Parathyroid adenoma (tissue), 2 donors: ENCODE data around the gene LRRC37A3.
"Not testable (repeated sequence)": the region's sequence is repeated elsewhere in the genome, so short reads cannot be mapped to it uniquely, and the experiment has no call there.

Experiments
- H2AFZ ChIP-seq: fragments of 300-600 bp; sonication (generic); one replicate; pipeline ENCODE4 v1.7.0; 2017; ENCODE audit warnings: antibody characterized with exemption, mild to moderate bottlenecking
- H3K27ac ChIP-seq: fragments of 300-600 bp; sonication (generic); one replicate; pipeline ENCODE4 v1.7.0; 2017
- H3K27me3 ChIP-seq: fragments of 300-600 bp; sonication (generic); one replicate; pipeline ENCODE4 v1.7.0; 2017; ENCODE audit warnings: low read length; ENCODE audit not compliant: control insufficient read depth, insufficient read depth
- H3K36me3 ChIP-seq: fragments of 300-600 bp; sonication (generic); one replicate; pipeline ENCODE4 v1.7.0; 2017; ENCODE audit warnings: low read length; ENCODE audit not compliant: control insufficient read depth, insufficient read depth
- H3K4me1 ChIP-seq: fragments of 300-600 bp; sonication (generic); one replicate; pipeline ENCODE4 v1.7.0; 2017; ENCODE audit warnings: control low read depth
- H3K4me2 ChIP-seq: fragments of 300-600 bp; sonication (generic); one replicate; pipeline ENCODE4 v1.7.0; 2017; ENCODE audit warnings: low read length
- H3K4me3 ChIP-seq: fragments of 300-600 bp; sonication (generic); one replicate; pipeline ENCODE4 v1.7.0; 2017; ENCODE audit warnings: low read depth, low read length
- H3K79me2 ChIP-seq: fragments of 300-600 bp; sonication (generic); one replicate; pipeline ENCODE4 v1.7.0; 2017; ENCODE audit warnings: control low read depth
- H3K9ac ChIP-seq: fragments of 300-600 bp; sonication (generic); one replicate; pipeline ENCODE4 v1.7.0; 2017; ENCODE audit warnings: mild to moderate bottlenecking
- H3K9me3 ChIP-seq: fragments of 300-600 bp; sonication (generic); one replicate; pipeline ENCODE4 v1.7.0; 2017; ENCODE audit warnings: low read length; ENCODE audit not compliant: control insufficient read depth
- CTCF ChIP-seq: fragments of 300-600 bp; sonication (generic); IDR thresholded peaks from one replicate; pipeline ENCODE4 v1.7.0; 2017; ENCODE audit warnings: antibody characterized with exemption, mild to moderate bottlenecking
- donor health status: primary hyperparathyroidism.

The LRRC37A3 gene

DNA sequence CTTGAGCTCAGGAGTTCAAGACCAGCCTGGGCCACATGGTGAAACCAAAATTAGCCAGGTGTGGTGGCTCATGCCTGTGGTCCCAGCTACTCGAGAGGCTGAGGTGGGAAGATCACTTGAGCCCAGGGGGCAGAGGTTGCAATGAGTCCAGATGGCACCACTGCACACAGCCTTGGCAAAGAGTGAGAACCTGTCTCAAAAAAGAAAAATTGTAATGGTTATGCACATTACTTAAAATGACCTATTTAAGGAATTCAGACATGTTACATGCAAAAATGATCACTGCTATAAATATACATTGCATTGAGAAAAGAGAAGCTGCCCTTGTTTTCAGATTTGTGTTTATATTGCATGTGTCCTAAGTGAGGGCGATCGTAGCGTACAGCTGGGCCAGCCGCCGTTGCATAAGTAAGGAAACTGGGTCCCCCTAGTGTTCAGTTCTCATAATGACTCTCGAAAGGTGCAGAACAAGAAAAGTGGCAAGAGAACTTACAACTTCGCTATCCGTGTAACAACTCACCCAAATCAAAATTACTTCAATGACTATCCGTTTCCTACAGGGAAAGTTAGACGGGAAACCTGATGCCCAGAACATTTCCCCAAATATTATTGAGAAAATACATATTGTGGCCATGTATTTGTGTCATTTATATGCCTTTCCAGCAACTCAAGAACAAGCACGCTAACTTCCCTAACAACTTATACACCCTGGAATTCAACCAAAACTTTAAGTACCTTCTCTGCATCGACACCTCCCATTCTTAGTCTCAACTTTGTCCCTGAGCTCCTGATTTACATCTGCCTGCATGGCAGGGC is 42.5 kb upstream of the LRRC37A3 start:
- not testable (repeated sequence) for H3K9me3 ChIP-seq, H3K27ac ChIP-seq, H3K9ac ChIP-seq, H3K79me2 ChIP-seq, H3K4me3 ChIP-seq, H3K27me3 ChIP-seq, H3K36me3 ChIP-seq
- TF ChIP-seq CTCF = peak; percentile 69
- Histone ChIP-seq H2AFZ (peak overlapping the region; percentile 57), H3K4me1 (peaks cover 11% of the 10 kb centered on the region), H3K4me2 (peak overlapping the region; percentile 3)

DNA sequence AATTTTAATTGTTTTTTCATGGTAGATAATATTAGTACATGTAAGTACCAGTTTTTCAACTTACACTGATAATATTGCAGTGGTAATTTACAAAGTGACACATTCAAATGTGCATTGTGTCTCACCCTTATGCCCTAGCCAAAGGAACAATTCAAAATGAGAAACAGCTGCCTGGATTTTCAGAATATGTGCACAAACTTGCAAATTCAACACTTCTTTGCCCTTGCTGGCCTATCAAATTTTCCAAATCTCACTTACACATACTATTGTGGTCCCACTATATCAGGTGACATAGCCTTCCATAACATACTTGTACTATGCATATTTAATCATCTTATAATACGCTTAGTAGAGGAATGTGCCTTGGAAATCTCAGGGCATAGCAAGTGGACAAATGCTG is 32.6 kb upstream of the LRRC37A3 start:
- Histone ChIP-seq H3K9me3 (no peaks in the 10 kb centered on the region), H3K27ac (no peak overlapping the region), H3K4me3 (no peak overlapping the region), H3K4me2 (no peak overlapping the region), H3K9ac (no peak overlapping the region), H2AFZ (no peak overlapping the region), H3K4me1 (no peaks in the 10 kb centered on the region), H3K27me3 (no peaks in the 10 kb centered on the region), H3K36me3 (no peaks in the 10 kb centered on the region), H3K79me2 (no peaks in the 10 kb centered on the region)
- no peak for TF ChIP-seq CTCF

DNA sequence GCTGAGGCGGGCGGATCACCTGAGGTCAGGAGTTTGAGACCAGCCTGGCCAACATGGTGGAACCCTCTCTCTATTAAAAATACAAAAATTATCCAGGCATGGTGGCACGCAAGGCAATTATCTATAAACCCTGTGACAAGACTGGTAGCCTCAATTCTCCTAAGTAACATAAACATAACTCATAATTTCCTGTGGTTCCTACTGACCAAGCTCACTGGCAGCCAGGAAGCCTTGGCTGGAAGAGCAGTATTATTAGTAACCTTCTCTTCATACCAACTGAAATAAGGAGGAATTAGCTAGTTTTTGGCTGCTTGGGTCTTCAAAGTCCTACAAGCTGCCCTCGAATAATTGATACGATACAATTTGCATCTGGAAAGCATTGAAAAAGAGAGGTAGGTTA is 31.6 kb upstream of the LRRC37A3 start:
- Histone ChIP-seq H3K79me2 (no peaks in the 10 kb centered on the region), H3K27ac (no peak overlapping the region), H3K36me3 (no peaks in the 10 kb centered on the region), H2AFZ (no peak overlapping the region), H3K4me2 (no peak overlapping the region), H3K4me1 (no peaks in the 10 kb centered on the region), H3K9ac (no peak overlapping the region), H3K4me3 (no peak overlapping the region), H3K27me3 (no peaks in the 10 kb centered on the region), H3K9me3 (no peaks in the 10 kb centered on the region)
- no peak for TF ChIP-seq CTCF

DNA sequence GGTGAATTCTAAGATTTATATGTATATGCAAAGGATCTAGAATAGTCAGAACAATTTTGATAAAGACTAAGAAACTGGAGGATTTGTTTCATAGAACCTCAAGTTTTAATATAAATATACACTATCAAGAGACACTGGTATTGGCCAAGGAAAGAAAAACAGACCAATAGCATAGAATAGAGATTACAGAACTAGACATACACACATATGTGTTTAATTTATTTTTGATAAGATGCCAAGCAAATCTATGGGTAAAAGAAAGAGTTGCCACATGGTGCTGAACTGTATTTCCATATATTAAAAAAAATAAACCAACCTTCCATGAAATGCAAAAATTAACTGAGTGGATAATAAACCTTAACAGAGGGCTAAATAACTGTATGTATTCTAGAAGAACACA is 27.9 kb upstream of the LRRC37A3 start:
- Histone ChIP-seq H3K36me3 (no peaks in the 10 kb centered on the region), H3K9me3 (no peaks in the 10 kb centered on the region), H3K4me2 (no peak overlapping the region), H3K27ac (no peak overlapping the region), H3K27me3 (no peaks in the 10 kb centered on the region), H3K9ac (no peak overlapping the region), H3K4me3 (no peak overlapping the region), H2AFZ (no peak overlapping the region), H3K4me1 (no peaks in the 10 kb centered on the region), H3K79me2 (no peaks in the 10 kb centered on the region)
- no peak for TF ChIP-seq CTCF

DNA sequence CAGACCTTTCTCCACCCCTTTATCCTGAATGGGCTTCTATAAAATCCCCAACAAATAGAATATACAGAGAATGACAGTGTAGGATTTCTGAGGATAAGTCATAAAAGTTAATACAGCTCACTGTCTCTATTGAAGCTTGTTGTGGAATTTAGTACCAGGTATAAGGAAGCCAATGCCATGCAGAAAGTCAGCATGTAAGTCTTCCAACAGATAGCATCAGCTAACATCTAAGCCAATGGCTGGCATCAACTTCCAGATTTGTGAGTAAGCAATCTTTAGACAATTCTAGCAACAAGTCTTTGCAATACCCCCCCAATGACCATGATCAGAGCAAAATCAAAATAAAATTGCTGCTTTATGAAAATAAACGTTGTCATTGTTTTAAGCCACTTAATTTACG is 22.5 kb upstream of the LRRC37A3 start:
- H3K4me1 ChIP-seq = peaks cover 11% of the 10 kb centered on the region
- no peak overlapping the region for H3K27ac ChIP-seq
- no peak overlapping the region for H3K9ac ChIP-seq
- no peak for TF ChIP-seq CTCF
- no peaks in the 10 kb centered on the region for H3K9me3 ChIP-seq
- no peaks in the 10 kb centered on the region for H3K27me3 ChIP-seq
- no peaks in the 10 kb centered on the region for H3K79me2 ChIP-seq
- H3K36me3 ChIP-seq = no peaks in the 10 kb centered on the region
- H3K4me2 ChIP-seq = no peak overlapping the region
- H3K4me3 ChIP-seq = no peak overlapping the region
- H2AFZ ChIP-seq = no peak overlapping the region
